Adrenal gland (tissue), 5 donors: Measurements from ENCODE around the gene ATG2B.

ENCODE experiments used
- POLR2A ChIP-seq, 2 donors: fragments of 450-650 bp; IDR thresholded peaks; one replicate each; pipeline ENCODE4 v1.6.1; 2017; ENCODE audit warnings: antibody characterized with exemption in 2 of 2, mild to moderate bottlenecking in 2 of 2, moderate library complexity in 1 of 2
- TF ChIP-seq, protein P1 (sequence below), 6 experiments: fragments of 450-650 bp in 4 of 6; fragments of 200-600 bp in 2 of 6; sonication (generic) in 1 of 6; IDR thresholded peaks; 1 replicate in 5 of 6; 2 replicates in 1 of 6; pipeline versions ENCODE4 v1.5.1 to v1.8.0; 2016 to 2021; ENCODE audit warnings: antibody characterized with exemption in 6 of 6, mild to moderate bottlenecking in 2 of 6, moderate library complexity in 1 of 6
- donor health status: DM: no; HTN: no; CAD: no.

DNA sequence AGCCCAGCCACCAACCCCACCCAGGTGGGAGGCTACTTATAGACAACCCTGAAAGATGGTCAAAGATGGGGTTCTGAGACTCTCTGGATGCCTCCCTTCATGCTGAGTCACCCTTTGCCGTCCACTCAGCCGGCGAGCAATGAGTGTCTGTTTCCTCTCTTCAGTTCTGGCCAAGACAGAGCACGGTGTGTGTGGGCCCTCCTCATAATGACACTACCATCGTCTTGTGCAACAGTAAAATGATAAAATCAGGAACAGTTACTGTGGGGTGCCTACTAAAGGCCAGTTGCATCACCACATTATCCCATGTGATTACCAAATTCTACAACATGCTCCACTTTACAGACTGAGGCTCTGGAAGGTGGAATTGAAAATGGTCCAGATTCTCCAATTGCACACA lies 114.1 kb downstream of the ATG2B start:
- no peak for TF ChIP-seq POLR2A (IDR thresholded peaks at IDR 0.05)
- TF ChIP-seq, protein P1, sequence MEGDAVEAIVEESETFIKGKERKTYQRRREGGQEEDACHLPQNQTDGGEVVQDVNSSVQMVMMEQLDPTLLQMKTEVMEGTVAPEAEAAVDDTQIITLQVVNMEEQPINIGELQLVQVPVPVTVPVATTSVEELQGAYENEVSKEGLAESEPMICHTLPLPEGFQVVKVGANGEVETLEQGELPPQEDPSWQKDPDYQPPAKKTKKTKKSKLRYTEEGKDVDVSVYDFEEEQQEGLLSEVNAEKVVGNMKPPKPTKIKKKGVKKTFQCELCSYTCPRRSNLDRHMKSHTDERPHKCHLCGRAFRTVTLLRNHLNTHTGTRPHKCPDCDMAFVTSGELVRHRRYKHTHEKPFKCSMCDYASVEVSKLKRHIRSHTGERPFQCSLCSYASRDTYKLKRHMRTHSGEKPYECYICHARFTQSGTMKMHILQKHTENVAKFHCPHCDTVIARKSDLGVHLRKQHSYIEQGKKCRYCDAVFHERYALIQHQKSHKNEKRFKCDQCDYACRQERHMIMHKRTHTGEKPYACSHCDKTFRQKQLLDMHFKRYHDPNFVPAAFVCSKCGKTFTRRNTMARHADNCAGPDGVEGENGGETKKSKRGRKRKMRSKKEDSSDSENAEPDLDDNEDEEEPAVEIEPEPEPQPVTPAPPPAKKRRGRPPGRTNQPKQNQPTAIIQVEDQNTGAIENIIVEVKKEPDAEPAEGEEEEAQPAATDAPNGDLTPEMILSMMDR (IDR thresholded peaks at IDR 0.05) = no peak
